Lower lobe of right lung (tissue), 2 donors: ENCODE data around the gene MYH9. TPM values are rescaled to one million over a fixed set of nuclear protein-coding genes. Genes with fewer than 3 reads are reported as not detected.

ENCODE experiments used
- ATAC-seq, 2 donors: fragments of 200-7000 bp; cut with Tn5 transposase; one replicate each; pipeline ENCODE4 v1.9.1; 2020 to 2022; ENCODE audit warnings: mild to moderate bottlenecking in 2 of 2, moderate library complexity in 2 of 2
- DNase-seq: peaks from one replicate; pipeline ENCODE4 v3.0.0-alpha.2; 2020
- H3K27ac ChIP-seq: fragments of 200-600 bp; one replicate; pipeline ENCODE4 v1.8.0; 2022
- H3K27me3 ChIP-seq: fragments of 200-600 bp; one replicate; pipeline ENCODE4 v1.8.0; 2022; ENCODE audit warnings: low read depth
- H3K36me3 ChIP-seq: fragments of 200-600 bp; one replicate; pipeline ENCODE4 v1.8.0; 2022; ENCODE audit warnings: mild to moderate bottlenecking
- H3K4me1 ChIP-seq: fragments of 200-600 bp; one replicate; pipeline ENCODE4 v1.8.0; 2022
- H3K4me3 ChIP-seq: fragments of 200-600 bp; one replicate; pipeline ENCODE4 v1.8.0; 2022; ENCODE audit warnings: mild to moderate bottlenecking
- H3K9me3 ChIP-seq: fragments of 200-600 bp; one replicate; pipeline ENCODE4 v1.8.0; 2022
- CTCF ChIP-seq: fragments of 200-600 bp; IDR thresholded peaks from one replicate; pipeline ENCODE4 v1.8.0; 2022; ENCODE audit warnings: antibody characterized with exemption, mild to moderate bottlenecking
- intact Hi-C: fragments of 100-400 bp; cut with DNase I; formaldehyde crosslinking; loops from one replicate; pipeline ENCODE4 v1.11.0; 2022
- total RNA-seq: library from RNA; stranded (reverse); fragmentation: NEBNext Ultra II Directional; extraction: Animal tissue kit (Norgen Biotek cat#: 25700); gene quantifications from one replicate; pipeline ENCODE4 v1.2.1, GENCODE V29; 2021
- donor health status: DM: no; HTN: yes; CAD: no; lungs with severe emphysema.

MYH9 gene
- total RNA-seq, 1 donor from 2014 or later = 659 TPM

- Histone ChIP-seq H3K4me3 (no peak overlapping the region), H3K27ac (peak overlapping the region; percentile 66), H3K27me3 (no peaks in the 10 kb centered on the region), H3K4me1 (peaks cover 98% of the 10 kb centered on the region), H3K36me3 (peaks cover 10% of the 10 kb centered on the region), H3K9me3 (no peaks in the 10 kb centered on the region)
- intact Hi-C loops = no loop called here
- DNase-seq = no peak
- TF ChIP-seq CTCF = no peak
- ATAC-seq = no peak
Observed at GRCh38 chr22:36364255-36365019, 23.3 kb downstream of the MYH9 start.

- peaks cover 11% of the 10 kb centered on the region for H3K36me3 ChIP-seq
Observed at GRCh38 chr22:36363349-36363981, 24.3 kb downstream of the MYH9 start.

GRCh38 chr22:36362932-36363331, 24.8 kb downstream of the MYH9 start:
- peaks cover 11% of the 10 kb centered on the region for H3K36me3 ChIP-seq
- no peak for TF ChIP-seq CTCF
- peak overlapping the region; percentile 19 for H3K27ac ChIP-seq
- DNase-seq = no peak
- H3K4me1 ChIP-seq = peaks cover 98% of the 10 kb centered on the region
- H3K27me3 ChIP-seq = no peaks in the 10 kb centered on the region
- no peaks in the 10 kb centered on the region for H3K9me3 ChIP-seq
- no peak for ATAC-seq
- intact Hi-C loops = no loop called here
- H3K4me3 ChIP-seq = no peak overlapping the region

More at GRCh38 chr22:36363349-36363981, 24.3 kb downstream of the MYH9 start:
- Histone ChIP-seq H3K27ac (peak overlapping the region; percentile 19), H3K27me3 (no peaks in the 10 kb centered on the region), H3K4me1 (peaks cover 98% of the 10 kb centered on the region), H3K9me3 (no peaks in the 10 kb centered on the region), H3K4me3 (no peak overlapping the region)
- peak in 1 of 2 donors; percentile 42 for ATAC-seq
- intact Hi-C loops = no loop called here
- no peak for DNase-seq
- no peak for TF ChIP-seq CTCF

GRCh38 chr22:36362075-36362474, 25.7 kb downstream of the MYH9 start:
- H3K9me3 ChIP-seq = no peaks in the 10 kb centered on the region
- no peak overlapping the region for H3K4me3 ChIP-seq
- peaks cover 9% of the 10 kb centered on the region for H3K36me3 ChIP-seq
- no peak for DNase-seq
- peaks cover 98% of the 10 kb centered on the region for H3K4me1 ChIP-seq
- H3K27me3 ChIP-seq = no peaks in the 10 kb centered on the region
- no peak for ATAC-seq
- H3K27ac ChIP-seq = peak overlapping the region; percentile 19
- no peak for TF ChIP-seq CTCF
- intact Hi-C loops = no loop called here

GRCh38 chr22:36360871-36361383, 26.8 kb downstream of the MYH9 start:
- H3K9me3 ChIP-seq = no peaks in the 10 kb centered on the region
- DNase-seq = no peak
- intact Hi-C loops = no loop called here

More at GRCh38 chr22:36360871-36361383, 26.8 kb downstream of the MYH9 start:
- peaks cover 4% of the 10 kb centered on the region for H3K36me3 ChIP-seq
- peak; percentile 4 to 7 for ATAC-seq
- peaks cover 98% of the 10 kb centered on the region for H3K4me1 ChIP-seq
- TF ChIP-seq CTCF = no peak
- no peaks in the 10 kb centered on the region for H3K27me3 ChIP-seq
- no peak overlapping the region for H3K4me3 ChIP-seq
- H3K27ac ChIP-seq = peak overlapping the region; percentile 64
